ENCODE data around the gene TRPV3.

The TRPV3 gene

DNA sequence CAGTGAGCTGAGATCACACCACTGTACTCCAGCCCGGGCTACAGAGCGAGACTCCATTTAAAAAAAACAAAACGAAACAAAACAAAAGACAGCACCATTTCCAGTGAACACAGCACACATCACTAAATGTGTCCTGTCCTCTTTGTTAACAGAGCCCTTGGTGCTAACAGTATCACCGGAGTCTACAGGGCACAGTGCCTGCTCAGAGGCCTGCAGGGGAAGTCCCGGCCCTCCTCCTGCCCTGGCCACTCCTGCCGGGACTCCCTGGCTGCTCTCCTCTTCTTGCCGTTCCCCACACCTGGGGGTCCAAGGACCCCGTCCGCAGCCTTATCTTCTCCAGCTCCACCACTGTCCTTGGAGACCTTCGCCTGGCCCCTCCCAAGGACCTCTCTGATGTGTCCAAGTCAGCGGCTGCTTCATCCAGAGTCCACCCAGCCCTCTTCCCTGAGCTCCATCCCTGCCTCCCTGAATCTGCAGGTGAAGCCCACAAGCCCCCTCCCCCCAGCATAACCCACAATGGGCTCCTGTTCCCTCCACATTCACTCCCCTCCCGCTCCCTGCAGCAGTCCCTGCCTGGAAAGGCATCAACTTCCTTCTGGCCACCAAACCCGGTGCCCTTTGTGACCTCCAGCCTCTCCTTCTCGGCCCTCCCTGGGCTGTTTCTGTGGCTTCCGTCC lies 43.1 kb upstream of the TRPV3 start:
- H3K4me3 ChIP-seq (ENCODE audit: low read length), result no peak overlapping the region
- H4K20me1 ChIP-seq (ENCODE audit: insufficient read depth, low read length), result no peaks in the 10 kb centered on the region
- no peaks in the 10 kb centered on the region for H3K36me3 ChIP-seq (replicated peaks; ENCODE audit: low read depth, low read length)
- no peaks in the 10 kb centered on the region for H3K9me3 ChIP-seq (ENCODE audit: insufficient read depth, low read length)
- no peak overlapping the region for H3K9ac ChIP-seq (ENCODE audit: low read length)
- TF ChIP-seq EZH2phosphoT487 (IDR thresholded peaks at IDR 0.05; ENCODE audit: low read depth), result no peak
- TF ChIP-seq, protein P1, sequence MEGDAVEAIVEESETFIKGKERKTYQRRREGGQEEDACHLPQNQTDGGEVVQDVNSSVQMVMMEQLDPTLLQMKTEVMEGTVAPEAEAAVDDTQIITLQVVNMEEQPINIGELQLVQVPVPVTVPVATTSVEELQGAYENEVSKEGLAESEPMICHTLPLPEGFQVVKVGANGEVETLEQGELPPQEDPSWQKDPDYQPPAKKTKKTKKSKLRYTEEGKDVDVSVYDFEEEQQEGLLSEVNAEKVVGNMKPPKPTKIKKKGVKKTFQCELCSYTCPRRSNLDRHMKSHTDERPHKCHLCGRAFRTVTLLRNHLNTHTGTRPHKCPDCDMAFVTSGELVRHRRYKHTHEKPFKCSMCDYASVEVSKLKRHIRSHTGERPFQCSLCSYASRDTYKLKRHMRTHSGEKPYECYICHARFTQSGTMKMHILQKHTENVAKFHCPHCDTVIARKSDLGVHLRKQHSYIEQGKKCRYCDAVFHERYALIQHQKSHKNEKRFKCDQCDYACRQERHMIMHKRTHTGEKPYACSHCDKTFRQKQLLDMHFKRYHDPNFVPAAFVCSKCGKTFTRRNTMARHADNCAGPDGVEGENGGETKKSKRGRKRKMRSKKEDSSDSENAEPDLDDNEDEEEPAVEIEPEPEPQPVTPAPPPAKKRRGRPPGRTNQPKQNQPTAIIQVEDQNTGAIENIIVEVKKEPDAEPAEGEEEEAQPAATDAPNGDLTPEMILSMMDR (IDR thresholded peaks at IDR 0.05; ENCODE audit: low read depth, low read length), result no peak
- H2AFZ ChIP-seq (ENCODE audit: low read depth, low read length), result no peak overlapping the region
- H3K79me2 ChIP-seq (ENCODE audit: low read length), result no peaks in the 10 kb centered on the region
- no peak overlapping the region for H3K27ac ChIP-seq (ENCODE audit: low read length)
- H3K27me3 ChIP-seq (ENCODE audit: low read depth, low read length), result no peaks in the 10 kb centered on the region
- H3K4me2 ChIP-seq (ENCODE audit: low read length), result no peak overlapping the region
- no peaks in the 10 kb centered on the region for H3K4me1 ChIP-seq (ENCODE audit: low read length)

- Histone ChIP-seq H3K4me2 (ENCODE audit: low read length) (no peak overlapping the region), H4K20me1 (ENCODE audit: insufficient read depth, low read length) (no peaks in the 10 kb centered on the region), H3K27me3 (ENCODE audit: low read depth, low read length) (no peaks in the 10 kb centered on the region), H3K4me3 (ENCODE audit: low read length) (no peak overlapping the region), H3K9me3 (ENCODE audit: insufficient read depth, low read length) (no peaks in the 10 kb centered on the region), H2AFZ (ENCODE audit: low read depth, low read length) (no peak overlapping the region), H3K27ac (ENCODE audit: low read length) (no peak overlapping the region), H3K9ac (ENCODE audit: low read length) (no peak overlapping the region), H3K4me1 (ENCODE audit: low read length) (no peaks in the 10 kb centered on the region), H3K36me3 (replicated peaks; ENCODE audit: low read depth, low read length) (no peaks in the 10 kb centered on the region), H3K79me2 (ENCODE audit: low read length) (no peaks in the 10 kb centered on the region)
- TF ChIP-seq, protein P1 (IDR thresholded peaks at IDR 0.05; ENCODE audit: low read depth, low read length), result no peak
- TF ChIP-seq EZH2phosphoT487 (IDR thresholded peaks at IDR 0.05; ENCODE audit: low read depth), result no peak
Observed at GRCh38 chr17:3598078-3598477, 40.5 kb upstream of the TRPV3 start.

DNA sequence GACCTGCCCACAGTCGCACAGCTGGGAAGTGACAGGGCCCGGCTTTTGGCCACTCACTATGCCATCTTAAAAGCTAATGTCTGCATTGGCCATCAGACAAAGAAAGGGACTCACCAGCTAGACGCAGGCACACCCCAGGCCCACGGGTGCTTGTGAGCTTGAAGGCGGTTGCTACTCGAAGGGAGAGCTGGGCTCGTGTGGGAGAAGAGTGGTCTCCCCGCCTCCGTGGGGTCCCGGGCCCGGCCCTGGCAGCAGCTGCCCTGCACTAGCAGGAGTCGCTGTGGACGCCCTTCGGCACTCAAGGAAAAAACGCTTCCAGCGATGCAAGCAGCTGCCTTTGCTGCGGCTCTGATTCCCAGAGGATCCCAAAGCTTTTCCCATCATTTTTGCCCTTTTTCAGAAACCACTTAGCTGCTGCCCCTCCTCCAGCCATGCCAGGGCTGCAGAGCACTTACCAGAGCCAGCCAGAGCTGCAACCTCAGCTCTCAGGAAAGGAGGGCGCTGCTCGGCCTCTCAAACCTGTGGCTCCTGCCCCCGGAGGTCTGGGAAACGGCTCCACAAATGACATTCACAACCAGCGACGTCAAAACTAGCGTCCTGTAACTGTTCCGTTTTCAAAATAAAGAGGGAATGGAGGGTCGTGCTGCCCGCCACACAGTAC lies 39.3 kb upstream of the TRPV3 start:
- no peaks in the 10 kb centered on the region for H4K20me1 ChIP-seq (ENCODE audit: insufficient read depth, low read length)
- no peak overlapping the region for H3K4me3 ChIP-seq (ENCODE audit: low read length)
- H3K27me3 ChIP-seq (ENCODE audit: low read depth, low read length), result no peaks in the 10 kb centered on the region
- H3K4me1 ChIP-seq (ENCODE audit: low read length), result no peaks in the 10 kb centered on the region
- H3K36me3 ChIP-seq (replicated peaks; ENCODE audit: low read depth, low read length), result no peaks in the 10 kb centered on the region
- H3K4me2 ChIP-seq (ENCODE audit: low read length), result no peak overlapping the region
- no peaks in the 10 kb centered on the region for H3K79me2 ChIP-seq (ENCODE audit: low read length)
- no peak overlapping the region for H2AFZ ChIP-seq (ENCODE audit: low read depth, low read length)
- no peak overlapping the region for H3K27ac ChIP-seq (ENCODE audit: low read length)
- TF ChIP-seq, protein P1 (IDR thresholded peaks at IDR 0.05; ENCODE audit: low read depth, low read length), result no peak
- H3K9me3 ChIP-seq (ENCODE audit: insufficient read depth, low read length), result no peaks in the 10 kb centered on the region
- no peak overlapping the region for H3K9ac ChIP-seq (ENCODE audit: low read length)

DNA sequence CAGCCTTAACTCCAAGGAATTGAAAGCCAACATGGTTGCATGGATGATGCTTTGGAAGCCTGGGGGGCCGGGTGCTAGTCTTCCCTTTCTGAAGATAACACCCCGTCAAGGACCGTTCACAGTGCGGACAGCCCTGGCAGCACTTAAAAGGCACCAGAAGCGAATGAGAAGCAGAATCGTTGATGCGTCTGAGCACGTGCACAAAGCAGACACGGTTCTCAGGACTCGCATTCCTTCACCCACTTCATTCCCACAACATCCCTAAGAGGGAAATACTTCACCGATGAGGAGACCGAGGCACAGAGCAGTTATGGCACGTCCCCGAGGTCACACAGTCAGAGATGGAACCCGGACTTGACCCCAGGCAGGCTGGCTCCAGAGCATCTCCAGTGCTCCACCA lies 37.4 kb upstream of the TRPV3 start:
- Histone ChIP-seq H3K79me2 (ENCODE audit: low read length) (no peaks in the 10 kb centered on the region), H3K4me2 (ENCODE audit: low read length) (no peak overlapping the region), H3K27me3 (ENCODE audit: low read depth, low read length) (no peaks in the 10 kb centered on the region), H3K9ac (ENCODE audit: low read length) (no peak overlapping the region), H3K27ac (ENCODE audit: low read length) (no peak overlapping the region), H4K20me1 (ENCODE audit: insufficient read depth, low read length) (no peaks in the 10 kb centered on the region), H3K4me3 (ENCODE audit: low read length) (no peak overlapping the region), H3K36me3 (replicated peaks; ENCODE audit: low read depth, low read length) (no peaks in the 10 kb centered on the region), H2AFZ (ENCODE audit: low read depth, low read length) (no peak overlapping the region), H3K4me1 (ENCODE audit: low read length) (no peaks in the 10 kb centered on the region), H3K9me3 (ENCODE audit: insufficient read depth, low read length) (no peaks in the 10 kb centered on the region)
- TF ChIP-seq, protein P1 (IDR thresholded peaks at IDR 0.05; ENCODE audit: low read depth, low read length), result no peak
- TF ChIP-seq EZH2phosphoT487 (IDR thresholded peaks at IDR 0.05; ENCODE audit: low read depth), result no peak

All from OCI-LY3 (cell line).